HG03558 (cell line): ENCODE measurements around the gene ZMYM3.
"Not testable (repeated sequence)": the region's sequence is repeated elsewhere in the genome, so short reads cannot be mapped to it uniquely, and the experiment has no call there.

Source experiments
- ATAC-seq: cut with Tn5 transposase; IDR thresholded peaks from one replicate; pipeline ENCODE4 v1.9.1; 2021; ENCODE audit warnings: moderate number of reproducible peaks; ENCODE audit not compliant: unreplicated experiment; ENCODE audit errors: extremely low read depth

ZMYM3 gene

DNA sequence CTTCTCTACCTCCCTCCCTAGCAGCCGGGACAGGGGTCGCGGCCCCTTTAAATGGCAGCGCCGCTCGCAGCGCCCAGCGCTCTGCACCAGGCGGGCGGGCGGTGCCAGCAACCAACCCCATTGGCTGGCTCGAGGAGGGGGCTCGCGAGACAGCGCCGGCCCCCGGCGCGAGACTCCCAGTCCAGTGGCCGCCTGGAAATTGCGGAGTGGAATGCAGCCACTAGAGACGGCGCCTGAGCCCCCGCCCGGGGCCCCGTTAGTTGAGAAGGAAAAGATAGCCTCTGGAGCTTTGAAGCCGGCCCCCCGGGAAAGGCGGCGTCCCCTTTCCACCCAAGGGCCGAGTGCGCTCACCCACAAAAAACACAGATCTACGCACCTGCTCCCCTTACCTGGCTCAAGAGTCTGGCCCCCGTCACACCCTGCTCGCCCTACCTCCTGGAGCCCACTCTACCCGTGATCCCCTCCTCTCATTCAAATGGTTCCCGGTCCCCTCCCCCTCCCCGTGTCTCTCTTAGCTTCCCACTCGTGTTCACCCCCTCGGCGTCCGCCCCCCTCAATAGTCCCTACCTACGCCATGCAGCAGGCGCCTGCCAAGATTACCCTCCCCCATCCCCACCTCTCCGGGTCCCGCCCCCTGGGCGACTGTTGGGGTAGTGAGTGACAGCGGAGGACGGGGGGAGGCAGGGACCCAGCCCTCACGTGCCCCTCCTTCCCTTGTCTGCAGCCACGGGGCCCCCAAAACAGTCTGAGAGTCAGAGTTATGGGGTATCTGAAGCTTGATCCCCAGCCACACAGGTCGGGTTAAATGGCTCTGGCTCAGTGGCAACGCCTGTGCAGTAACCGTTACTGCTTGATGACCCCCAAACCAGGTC is at the start of gene ZMYM3:
Gene ZMYM3 (minus strand): TSS at position 49 of the 872 bp plus-strand sequence. CDS start 885 bp downstream, outside the sequence.
- peak; percentile 38 for ATAC-seq

DNA sequence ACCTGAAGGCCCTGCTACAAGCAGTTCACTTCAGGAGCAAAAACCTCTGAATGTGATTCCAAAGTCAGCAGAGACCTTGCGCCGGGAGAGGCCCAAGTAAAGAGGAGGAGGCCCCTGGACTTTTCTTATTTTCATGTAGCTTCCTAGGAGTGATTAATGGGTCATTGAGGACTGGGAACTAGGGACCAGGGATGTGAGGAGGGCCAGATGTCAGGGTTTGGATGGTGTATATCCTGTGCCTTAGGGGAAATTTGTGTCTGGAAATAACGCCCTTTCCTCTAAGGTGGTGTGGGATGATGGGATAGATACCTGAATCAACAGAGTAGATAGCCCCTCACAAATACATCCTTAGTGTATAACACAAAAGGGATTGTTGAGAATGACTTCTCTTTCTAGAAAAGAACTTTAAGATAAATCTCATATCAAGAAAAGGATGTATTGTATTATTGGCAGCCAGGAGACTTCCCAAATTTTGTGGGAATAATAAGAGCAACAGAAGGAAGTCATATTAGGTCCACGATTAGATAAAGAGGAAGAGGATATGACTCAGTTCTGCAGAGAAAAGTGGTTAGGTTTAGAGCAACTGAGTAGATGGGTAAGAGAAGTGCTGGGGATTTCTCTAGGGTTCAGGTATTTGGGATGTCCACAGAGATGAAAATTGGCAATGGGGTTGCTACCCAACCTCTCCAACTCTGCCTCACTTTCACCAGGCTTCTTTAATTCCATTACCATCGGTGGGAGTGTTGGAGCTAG is 48.7 kb upstream of the ZMYM3 start:
- ATAC-seq: no peak

DNA sequence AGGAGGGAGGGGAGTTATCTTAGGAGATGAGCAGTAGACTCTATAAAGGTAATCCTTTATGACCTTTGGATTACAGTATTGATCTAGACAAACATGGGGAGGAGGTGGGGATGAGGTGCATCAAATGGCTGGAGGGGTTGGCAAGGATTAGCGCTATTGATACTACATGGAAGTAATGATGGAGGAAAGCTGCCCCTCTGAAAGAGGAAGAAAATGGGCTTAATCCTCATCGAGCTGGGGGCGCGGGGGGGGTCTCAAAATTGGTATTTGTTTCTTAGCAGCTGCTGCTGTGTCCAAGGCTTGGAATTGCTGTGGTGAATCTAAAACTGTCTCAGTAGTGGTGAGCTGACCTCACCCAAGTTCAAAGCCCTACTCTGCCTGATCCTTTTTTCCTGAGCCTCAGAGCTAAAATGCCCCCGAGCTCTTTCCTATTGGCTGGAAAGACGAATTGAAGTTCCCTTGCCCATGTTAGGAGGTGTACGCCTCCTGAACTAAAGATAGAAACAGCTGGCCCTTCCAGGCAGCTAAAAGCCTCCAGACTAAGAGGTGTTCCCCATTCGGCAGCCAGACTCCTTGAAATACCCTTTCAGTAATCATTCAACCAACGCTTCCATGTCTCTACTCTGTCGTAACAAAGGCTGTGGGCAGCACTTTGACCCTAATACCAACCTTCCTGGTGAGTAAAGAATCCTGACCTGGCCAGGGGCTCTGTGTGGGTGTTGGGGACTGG is 47.4 kb upstream of the ZMYM3 start, which contains the start of gene ITGB1BP2:
Gene ITGB1BP2 (plus strand): TSS at position 556 of the 730 bp plus-strand sequence. CDS start 57 bp downstream, at position 613.
- ATAC-seq: no peak

DNA sequence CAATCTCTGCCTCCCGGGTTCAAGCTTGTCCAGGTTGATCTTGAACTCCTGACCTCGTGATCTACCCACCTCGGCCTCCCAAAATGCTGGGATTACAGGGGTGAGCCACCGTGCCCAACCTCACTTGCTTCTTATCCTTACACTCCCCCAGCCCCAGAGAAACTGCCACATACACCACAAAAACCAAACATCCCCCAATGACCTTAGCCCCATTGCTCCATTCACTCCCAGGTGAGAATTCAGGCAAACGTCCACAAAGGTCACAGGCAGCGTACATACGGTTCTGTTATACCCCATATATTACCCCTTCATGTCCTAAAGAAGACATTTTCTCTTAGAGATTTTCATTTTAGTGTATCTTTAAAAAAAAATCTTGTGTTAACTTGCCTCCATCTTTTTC is 46.6 kb upstream of the ZMYM3 start:
- ATAC-seq: not testable (repeated sequence)

DNA sequence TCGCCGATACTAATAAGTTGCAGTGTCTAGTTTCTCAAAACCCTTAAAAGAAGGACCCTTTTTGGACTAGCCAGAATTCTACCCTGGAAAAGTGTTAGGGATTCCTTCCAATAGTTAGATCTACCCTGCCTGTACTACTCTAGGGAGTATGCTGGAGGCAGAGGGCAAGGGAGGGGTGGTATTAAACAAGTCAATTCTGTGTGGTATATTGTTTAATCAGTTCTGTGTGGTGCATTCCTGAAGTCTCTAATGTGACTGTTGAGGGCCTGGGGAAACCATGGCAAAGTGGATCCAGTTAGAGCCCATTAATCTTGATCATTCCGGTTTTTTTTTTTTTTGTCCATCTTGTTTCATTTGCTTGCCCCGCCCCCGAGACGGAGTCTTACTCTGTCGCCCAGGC is 46.1 kb upstream of the ZMYM3 start:
- not testable (repeated sequence) for ATAC-seq

DNA sequence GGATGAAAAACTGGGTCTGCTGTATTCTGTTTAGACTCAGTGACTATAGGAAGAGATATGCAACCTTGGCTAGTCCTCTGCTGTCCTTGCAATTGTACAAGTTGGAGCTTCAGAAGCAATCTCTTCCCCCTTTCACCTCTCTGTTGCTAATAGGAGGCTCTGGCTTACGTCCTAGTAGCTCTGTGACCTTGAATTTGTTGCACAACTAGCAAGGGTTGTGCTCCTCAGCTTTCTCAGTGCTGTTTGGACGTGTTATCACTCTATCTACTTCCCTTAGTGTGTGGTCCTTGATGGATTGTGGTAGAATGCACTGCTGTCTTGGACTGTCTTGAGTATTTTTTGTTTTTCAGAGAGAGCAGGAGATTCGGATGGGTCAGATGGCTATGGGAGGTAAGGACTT is 44.2 kb upstream of the ZMYM3 start:
- no peak for ATAC-seq

DNA sequence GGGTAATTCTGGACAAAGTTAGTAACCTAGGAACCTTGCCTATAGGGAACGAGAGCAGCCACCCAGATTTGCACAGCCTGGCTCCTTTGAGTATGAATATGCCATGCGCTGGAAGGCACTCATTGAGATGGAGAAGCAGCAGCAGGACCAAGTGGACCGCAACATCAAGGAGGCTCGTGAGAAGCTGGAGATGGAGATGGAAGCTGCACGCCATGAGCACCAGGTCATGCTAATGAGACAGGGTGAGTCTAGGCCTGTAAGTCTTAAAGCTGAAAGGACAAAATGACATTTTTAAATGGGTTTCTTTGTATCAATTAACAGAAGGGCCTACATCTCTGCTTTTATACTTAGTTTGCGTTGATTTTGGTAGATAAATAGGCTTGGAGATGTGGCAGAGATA is 42.9 kb upstream of the ZMYM3 start:
- no peak for ATAC-seq

DNA sequence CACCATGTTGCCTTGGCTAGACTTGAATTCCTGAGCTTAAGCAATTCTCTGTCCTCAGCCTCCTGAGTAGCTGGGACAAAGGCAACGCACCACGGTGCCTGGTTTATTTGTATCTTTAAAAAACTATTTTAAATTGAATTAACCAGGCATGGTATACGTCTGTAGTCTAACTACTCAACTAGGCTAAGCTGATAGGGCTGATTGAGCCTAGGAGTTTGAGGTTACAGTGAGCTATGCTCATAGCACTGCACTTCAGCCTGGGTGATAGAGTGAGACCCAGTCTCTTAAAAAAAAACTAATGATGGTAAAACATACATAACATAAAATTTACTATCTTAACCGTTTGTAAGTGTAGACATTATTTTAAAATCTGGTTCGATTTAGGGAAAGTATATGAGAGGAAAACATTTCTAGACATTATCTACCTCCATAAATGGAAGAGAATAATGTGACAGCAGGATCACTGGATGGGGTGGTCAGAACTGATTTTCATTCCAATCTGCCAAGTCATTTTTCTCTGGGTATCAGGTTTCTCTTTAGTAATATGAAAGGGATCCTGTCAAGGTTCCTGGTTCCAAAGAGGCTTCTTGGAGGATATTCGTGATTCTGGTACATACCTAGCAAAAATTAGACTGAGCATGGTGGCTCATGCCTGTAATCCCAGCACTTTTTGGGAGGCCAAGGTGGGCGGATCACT is 38.9 kb upstream of the ZMYM3 start:
- ATAC-seq: no peak

DNA sequence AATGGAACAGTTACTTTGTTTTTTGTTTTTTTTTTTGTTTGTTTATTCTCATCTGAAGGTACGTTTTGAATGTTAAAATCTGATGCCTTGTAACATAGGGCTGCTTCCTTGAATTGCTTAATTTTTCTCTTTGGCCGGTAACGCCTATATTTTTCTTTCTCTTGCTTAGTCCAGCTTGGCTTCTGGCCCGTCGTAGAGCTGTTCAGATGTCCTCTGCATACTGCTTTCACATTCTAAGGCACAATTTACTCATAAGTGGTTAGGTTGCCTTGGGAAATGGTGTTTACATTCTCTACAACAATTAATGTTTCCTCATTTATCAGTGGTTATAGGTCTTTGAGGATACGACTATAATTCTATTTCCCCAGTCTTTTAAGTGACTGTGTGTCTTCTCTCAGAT is 37.4 kb upstream of the ZMYM3 start:
- ATAC-seq: no peak

DNA sequence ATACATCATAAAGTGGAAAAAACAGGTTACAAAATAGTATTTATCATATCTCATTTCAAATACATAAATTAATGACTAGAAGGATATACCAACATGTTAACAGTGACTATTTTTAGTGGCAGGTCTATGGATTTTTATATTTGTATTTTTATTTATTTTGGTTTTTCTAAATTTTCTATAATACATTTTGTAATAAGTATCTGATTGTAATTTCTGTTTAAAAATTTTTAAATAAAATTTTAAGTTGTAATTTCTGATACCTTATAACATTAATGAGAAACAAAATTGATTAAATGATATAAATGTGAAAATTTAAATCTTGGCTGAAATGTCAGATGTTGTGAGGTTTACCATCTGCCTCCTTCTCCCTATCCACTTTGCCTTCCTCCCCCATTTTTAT is 32.0 kb upstream of the ZMYM3 start:
- no peak for ATAC-seq

DNA sequence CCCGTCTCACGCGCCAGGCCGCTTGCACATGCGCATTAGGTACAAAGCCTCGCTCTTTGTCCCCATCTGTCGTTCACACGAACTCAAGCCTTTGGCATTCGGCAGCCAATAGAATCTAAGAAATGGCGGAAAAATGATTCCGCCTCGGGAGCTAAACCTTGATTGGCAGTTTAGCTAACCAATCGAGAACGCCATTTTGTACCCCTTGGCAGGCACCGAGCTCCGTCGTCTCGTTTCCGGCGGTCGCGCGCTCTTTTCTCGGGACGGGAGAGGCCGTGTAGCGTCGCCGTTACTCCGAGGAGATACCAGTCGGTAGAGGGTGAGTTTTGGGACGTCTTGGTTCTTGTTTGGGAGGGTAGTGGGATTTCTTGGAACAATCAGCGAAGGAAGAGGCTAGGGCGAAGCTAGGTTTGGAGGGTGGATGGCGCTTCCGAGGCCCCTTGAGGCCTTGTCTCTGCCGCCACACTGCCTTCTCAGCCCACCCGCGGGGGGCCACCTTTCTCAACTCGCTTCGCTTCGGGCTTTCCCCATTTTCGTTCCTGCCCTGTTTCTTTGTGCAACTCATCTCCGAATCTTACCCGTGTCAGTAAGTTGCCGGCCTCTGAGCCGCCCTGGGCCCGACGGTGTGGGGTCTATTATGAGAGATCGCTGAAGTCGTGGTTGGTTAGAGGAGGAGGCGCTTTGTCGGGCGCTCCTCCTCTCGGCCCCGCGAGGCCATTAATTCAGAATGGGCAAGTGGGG is 29.6 kb upstream of the ZMYM3 start, which contains the start of gene NONO:
Gene NONO (plus strand): TSS at position 233 of the 741 bp plus-strand sequence. CDS start 7,003 bp downstream, outside the sequence.
- ATAC-seq: peak; percentile 72

DNA sequence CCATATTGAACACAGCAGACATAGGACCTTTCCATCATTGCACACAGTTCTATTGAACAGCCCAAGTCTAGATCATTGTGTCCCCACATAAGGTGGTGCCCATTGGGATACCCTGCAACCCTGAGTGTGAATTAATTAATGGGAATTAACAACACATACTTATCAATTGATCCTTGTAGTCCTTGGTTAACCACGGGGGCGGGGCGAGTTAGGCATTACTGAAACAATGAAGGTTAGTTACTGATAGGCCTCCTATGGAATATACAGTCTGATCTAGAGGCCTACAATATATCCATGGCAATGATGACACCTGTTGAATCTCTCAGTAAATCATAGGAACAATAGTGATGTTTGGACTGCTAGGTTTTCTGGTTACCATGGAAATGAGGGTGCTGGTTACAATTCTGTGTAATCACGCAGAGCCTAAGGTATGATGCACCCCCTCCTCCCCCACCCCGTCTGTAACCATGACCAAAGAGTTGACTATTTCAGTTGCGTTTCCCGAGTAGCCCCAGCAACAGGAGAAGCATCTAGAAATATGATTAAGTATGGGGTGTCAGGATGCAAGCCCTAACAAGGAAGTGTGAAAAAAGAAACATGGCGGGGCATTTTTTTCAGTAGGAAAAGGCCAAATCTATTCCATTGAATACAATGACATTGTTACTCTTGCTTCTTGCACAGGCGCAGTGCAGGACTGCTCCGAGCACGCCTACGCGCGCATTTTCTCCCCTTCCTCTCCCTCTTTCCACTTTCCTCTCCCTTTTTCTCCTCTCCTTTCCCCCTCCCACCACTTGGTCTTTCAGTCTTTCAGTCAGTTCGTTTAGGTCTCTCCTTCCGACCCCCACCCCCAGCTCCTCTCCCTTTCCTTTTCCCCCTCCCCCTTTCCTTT is 28.8 kb upstream of the ZMYM3 start:
- peak; percentile 7 for ATAC-seq

DNA sequence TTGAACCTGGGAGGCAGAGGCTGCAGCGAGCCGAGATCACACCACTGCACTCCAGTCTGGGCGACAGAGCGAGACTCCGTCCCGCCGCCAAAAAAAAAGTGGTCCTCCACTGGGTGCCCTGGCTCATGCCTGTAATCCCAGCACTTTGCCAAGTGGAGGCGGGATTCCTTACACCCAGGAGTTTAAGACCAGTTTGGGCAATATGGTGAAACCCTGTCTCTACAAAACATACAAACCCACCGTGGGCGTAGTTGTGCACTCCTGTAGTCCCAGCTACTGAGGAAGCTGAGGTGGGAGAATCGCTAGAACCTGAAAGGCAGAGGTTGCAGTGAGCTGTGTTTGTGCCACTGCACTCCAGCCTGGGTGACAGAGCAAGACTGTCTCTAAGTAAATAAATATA is 27.4 kb upstream of the ZMYM3 start:
- ATAC-seq: not testable (repeated sequence)

DNA sequence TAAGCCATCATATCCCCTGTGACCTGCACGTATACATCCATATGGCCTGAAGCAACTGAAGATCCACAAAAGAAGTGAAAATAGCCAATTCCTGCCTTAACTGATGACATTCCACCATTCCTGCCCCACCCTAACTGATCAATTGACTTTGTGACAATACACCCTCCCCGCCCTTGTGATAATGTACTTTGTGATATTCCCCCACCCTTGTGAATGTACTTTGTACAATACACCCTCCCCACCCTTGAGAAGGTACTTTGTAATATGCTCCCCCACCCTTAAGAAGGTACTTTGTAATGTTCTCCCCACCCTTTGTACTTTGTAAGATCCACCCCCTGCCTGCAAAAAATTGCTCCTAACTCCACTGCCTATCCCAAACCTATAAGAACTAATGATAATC is 18.4 kb upstream of the ZMYM3 start:
- ATAC-seq: not testable (repeated sequence)

DNA sequence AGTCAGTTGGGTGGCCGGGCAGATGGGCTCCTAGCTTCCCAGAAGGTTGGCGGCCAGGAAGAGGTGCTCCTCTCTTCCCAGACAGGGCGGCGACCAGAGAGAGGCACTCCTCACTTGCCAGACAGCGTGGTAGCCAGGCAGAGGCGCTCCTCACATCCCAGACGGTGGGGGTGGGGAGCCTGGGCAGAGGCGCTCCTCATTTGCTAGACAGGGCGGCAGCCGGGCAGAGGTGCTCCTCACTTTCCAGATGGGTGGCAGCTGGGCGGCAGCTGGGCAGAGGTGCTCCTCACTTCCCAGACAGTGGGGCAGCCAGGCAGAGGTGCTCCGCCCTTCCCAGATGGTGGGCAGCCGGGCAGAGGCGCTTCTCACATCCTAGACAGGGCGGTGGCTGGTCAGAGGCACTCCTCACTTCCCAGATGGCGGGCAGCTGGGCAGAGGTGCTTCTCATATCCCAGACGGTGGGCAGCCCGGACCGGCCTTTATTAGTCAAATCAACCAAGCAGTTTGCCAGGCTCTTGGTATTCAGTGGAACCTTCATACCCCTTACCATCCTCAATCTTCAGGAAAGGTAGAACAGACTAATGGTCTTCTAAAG is 16.0 kb upstream of the ZMYM3 start:
- ATAC-seq: no peak

DNA sequence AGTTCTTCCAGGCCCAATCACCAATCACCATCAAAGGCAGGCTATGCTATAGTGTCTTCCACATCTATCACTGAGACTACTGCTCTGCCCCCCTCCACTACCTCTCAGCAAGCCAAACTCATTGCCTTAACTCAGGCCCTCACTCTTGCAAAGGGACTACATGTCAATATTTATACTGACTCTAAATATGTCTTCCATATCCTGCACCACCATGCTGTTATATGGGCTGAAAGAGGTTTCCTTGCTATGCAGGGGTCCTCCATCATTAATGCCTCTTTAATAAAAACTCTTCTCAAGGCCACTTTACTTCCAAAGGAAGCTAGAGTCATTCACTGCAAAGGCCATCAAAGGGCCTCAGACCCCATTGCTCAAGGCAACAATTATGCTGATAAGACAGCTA is 14.7 kb upstream of the ZMYM3 start:
- not testable (repeated sequence) for ATAC-seq

DNA sequence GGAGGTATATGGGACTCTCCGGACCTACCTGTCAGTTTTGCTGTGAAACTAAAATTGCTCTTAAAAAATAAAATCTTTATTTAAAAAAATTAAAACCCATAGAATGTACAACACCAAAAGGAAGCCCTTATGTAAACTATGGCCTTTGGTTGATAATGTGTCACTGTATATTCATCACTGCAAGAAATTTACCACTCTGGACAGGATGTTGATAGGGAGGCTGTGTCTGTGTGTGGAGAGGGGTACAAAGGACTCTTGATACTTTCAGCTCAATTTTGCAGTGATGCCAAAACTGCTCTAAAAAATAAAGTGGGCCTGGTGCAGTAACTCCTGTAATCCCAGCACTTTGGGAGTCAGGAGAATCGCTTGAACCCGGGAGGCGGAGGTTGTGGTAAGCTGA is 2.9 kb upstream of the ZMYM3 start:
- ATAC-seq: no peak

DNA sequence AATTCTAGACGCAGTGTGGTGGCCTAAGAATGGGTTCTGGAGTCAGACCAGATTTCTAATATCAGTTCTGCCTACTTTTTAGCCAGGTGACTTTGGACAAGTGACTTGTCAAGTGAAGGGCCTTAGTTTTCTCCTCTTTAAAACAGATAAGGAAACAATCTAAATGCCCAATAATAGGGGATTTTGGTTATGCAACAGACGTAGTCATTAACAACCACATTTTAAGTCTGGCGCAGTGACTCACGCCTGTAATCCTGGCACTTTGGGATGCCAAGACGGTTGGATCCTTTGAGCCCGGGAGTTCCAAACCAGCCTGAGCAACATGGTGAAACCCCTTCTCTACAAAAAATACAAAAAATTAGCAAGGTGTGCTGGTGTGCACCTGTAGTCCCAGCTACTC is 2.1 kb upstream of the ZMYM3 start:
- no peak for ATAC-seq
